GM12878 (cell line): ENCODE data around the gene RNF150.

Experiments
- CTCF ChIP-seq, 3 experiments: IDR thresholded peaks in 2 of 3; conservative IDR thresholded peaks in 1 of 3; 2 replicates each; pipeline ENCODE4 v1.5.1; 2011; ENCODE audit warnings: low read depth in 3 of 3, low read length in 3 of 3, mild to moderate bottlenecking in 3 of 3, control low read depth in 2 of 3, moderate library complexity in 2 of 3, inconsistent platforms in 1 of 3, mixed read lengths in 1 of 3; ENCODE audit not compliant: control insufficient read depth in 2 of 3, insufficient read depth in 1 of 3; ENCODE audit errors: extremely low read depth in 1 of 3
- NFXL1 ChIP-seq: fragments of 450-650 bp; IDR thresholded peaks from 2 replicates; pipeline ENCODE4 v1.6.1; 2017; ENCODE audit warnings: antibody characterized with exemption, mild to moderate bottlenecking, borderline replicate concordance
- RFX5 ChIP-seq: IDR thresholded peaks from 2 replicates; pipeline ENCODE4 v1.6.1; 2011; ENCODE audit warnings: low read depth, low read length, improper control_type of control experiment
- SIN3A ChIP-seq: IDR thresholded peaks from 2 replicates; pipeline ENCODE4 v1.6.1; 2012; ENCODE audit warnings: low read depth, low read length, improper control_type of control experiment
- YY1 ChIP-seq: IDR thresholded peaks from 2 replicates; pipeline ENCODE4 v1.6.1; 2011; ENCODE audit warnings: low read depth, mild to moderate bottlenecking, low read length

DNA sequence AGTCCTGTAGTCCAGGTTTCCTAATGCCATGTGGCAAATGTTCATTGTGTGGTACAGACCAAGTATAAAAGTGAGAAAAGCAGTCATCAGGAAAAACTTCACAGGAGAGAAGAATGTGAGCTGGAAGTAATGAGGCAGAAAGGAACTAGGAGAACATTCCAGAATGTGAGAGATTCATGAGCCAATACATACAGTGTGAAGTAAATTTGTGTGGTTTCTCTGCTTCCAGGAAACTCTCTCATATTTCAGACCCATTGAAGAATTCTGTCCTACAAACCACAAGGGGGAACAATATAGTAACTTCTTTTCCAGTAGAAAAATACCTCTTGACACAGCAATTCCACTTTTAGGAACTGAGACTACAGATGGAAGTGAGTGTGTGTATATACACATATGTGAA is 136.5 kb downstream of the RNF150 start:
- TF ChIP-seq SIN3A (no peak), NFXL1 (no peak), YY1 (no peak), CTCF (IDR thresholded peaks at IDR 0.05 in 2 of 3, conservative IDR thresholded peaks at IDR 0.05 in 1 of 3; ENCODE audit: control insufficient read depth in 2 of 3, extremely low read depth in 1 of 3, insufficient read depth in 1 of 3, low read depth in 3 of 3, low read length in 3 of 3) (no peak), RFX5 (no peak)
